H9 (cell line): ENCODE data around the gene ANKRD22. TPM values are rescaled to one million over a fixed set of nuclear protein-coding genes. Genes with fewer than 3 reads are reported as not detected.

Experiments
- DNase-seq: peaks from one replicate; pipeline ENCODE4 v3.0.0-alpha.2; 2017
- H2AFZ ChIP-seq: one replicate; pipeline ENCODE4 v1.6.1; 2013; ENCODE audit warnings: mild to moderate bottlenecking, low read length, control low read depth, moderate library complexity
- H2AK5ac ChIP-seq: 2 replicates; pipeline ENCODE4 v1.6.1; 2013; ENCODE audit warnings: low read length, control low read depth, mixed read lengths; ENCODE audit not compliant: insufficient read length
- H2BK120ac ChIP-seq: one replicate; pipeline ENCODE4 v1.6.1; 2013; ENCODE audit warnings: low read depth, mild to moderate bottlenecking, low read length, control low read depth, inconsistent platforms; ENCODE audit not compliant: poor library complexity, severe bottlenecking
- H2BK12ac ChIP-seq: 2 replicates; pipeline ENCODE4 v1.6.1; 2013; ENCODE audit warnings: low read length, control low read depth, mixed read lengths, low read depth; ENCODE audit not compliant: insufficient read length
- H2BK15ac ChIP-seq: 2 replicates; pipeline ENCODE4 v1.6.1; 2013; ENCODE audit warnings: low read depth, low read length, control low read depth
- H2BK20ac ChIP-seq: one replicate; pipeline ENCODE4 v1.6.1; 2013; ENCODE audit warnings: low read depth, mild to moderate bottlenecking, low read length, control low read depth, inconsistent platforms; ENCODE audit not compliant: poor library complexity, severe bottlenecking
- H2BK5ac ChIP-seq: 2 replicates; pipeline ENCODE4 v1.6.1; 2013; ENCODE audit warnings: low read length, control low read depth, mixed read lengths; ENCODE audit not compliant: insufficient read length
- H3K14ac ChIP-seq: 2 replicates; pipeline ENCODE4 v1.6.1; 2013; ENCODE audit warnings: low read length, control low read depth; ENCODE audit not compliant: insufficient read depth
- H3K18ac ChIP-seq: 2 replicates; pipeline ENCODE4 v1.6.1; 2013; ENCODE audit warnings: low read depth, mild to moderate bottlenecking, mixed read lengths, low read length, control low read depth; ENCODE audit not compliant: insufficient read length
- H3K23ac ChIP-seq: 2 replicates; pipeline ENCODE4 v1.6.1; 2013; ENCODE audit warnings: low read length, control low read depth, mixed read lengths, low read depth; ENCODE audit not compliant: insufficient read length
- H3K23me2 ChIP-seq: 2 replicates; pipeline ENCODE4 v1.6.1; 2013; ENCODE audit warnings: low read depth, mild to moderate bottlenecking, mixed read lengths, low read length, control low read depth; ENCODE audit not compliant: insufficient read length, poor library complexity, severe bottlenecking
- H3K27ac ChIP-seq: 2 replicates; pipeline ENCODE4 v1.5.1; 2013; ENCODE audit warnings: low read length, control low read depth, mixed read lengths, low read depth; ENCODE audit not compliant: insufficient read length
- H3K27me3 ChIP-seq: 2 replicates; pipeline ENCODE4 v1.6.1; 2013; ENCODE audit warnings: low read length, control low read depth, inconsistent platforms; ENCODE audit not compliant: insufficient read depth
- H3K4ac ChIP-seq: 2 replicates; pipeline ENCODE4 v1.6.1; 2013; ENCODE audit warnings: low read depth, mild to moderate bottlenecking, control low read depth, inconsistent platforms, low read length, moderate library complexity
- H3K4me1 ChIP-seq: 2 replicates; pipeline ENCODE4 v1.6.1; 2013; ENCODE audit warnings: low read length, control low read depth, inconsistent platforms; ENCODE audit not compliant: insufficient read depth
- H3K4me2 ChIP-seq: 2 replicates; pipeline ENCODE4 v1.6.1; 2013; ENCODE audit warnings: low read length, control low read depth, mixed read lengths; ENCODE audit not compliant: insufficient read length, insufficient read depth
- H3K56ac ChIP-seq: 2 replicates; pipeline ENCODE4 v1.6.1; 2013; ENCODE audit warnings: low read depth, mild to moderate bottlenecking, mixed read lengths, low read length, control low read depth; ENCODE audit not compliant: insufficient read length
- H3K79me1 ChIP-seq: 2 replicates; pipeline ENCODE4 v1.6.1; 2013; ENCODE audit warnings: low read depth, mild to moderate bottlenecking, moderate library complexity, low read length, control low read depth, inconsistent platforms; ENCODE audit not compliant: insufficient read depth, poor library complexity, severe bottlenecking
- H3K79me2 ChIP-seq: 2 replicates; pipeline ENCODE4 v1.6.1; 2013; ENCODE audit warnings: low read length, control low read depth, inconsistent platforms; ENCODE audit not compliant: insufficient read depth
- H3K9ac ChIP-seq: 2 replicates; pipeline ENCODE4 v1.6.1; 2013; ENCODE audit warnings: low read length, control low read depth, mixed read lengths; ENCODE audit not compliant: insufficient read length; ENCODE audit errors: extremely low read depth
- H3K9me3 ChIP-seq: one replicate; pipeline ENCODE4 v1.6.1; 2013; ENCODE audit warnings: low read depth, low read length, inconsistent platforms; ENCODE audit not compliant: control insufficient read depth
- H3T11ph ChIP-seq: one replicate; pipeline ENCODE4 v1.6.1; 2013; ENCODE audit warnings: mild to moderate bottlenecking, low read length, control low read depth, inconsistent platforms
- H4K20me1 ChIP-seq: one replicate; pipeline ENCODE4 v1.6.1; 2013; ENCODE audit not compliant: control insufficient read depth, insufficient read length, insufficient read depth
- H4K5ac ChIP-seq: 2 replicates; pipeline ENCODE4 v1.6.1; 2013; ENCODE audit warnings: low read depth, mild to moderate bottlenecking, mixed read lengths, low read length, control low read depth; ENCODE audit not compliant: insufficient read length
- H4K8ac ChIP-seq: replicated peaks from 2 replicates; pipeline ENCODE4 v1.6.1; 2013; ENCODE audit warnings: low read length, control low read depth, mixed read lengths, low read depth; ENCODE audit not compliant: insufficient read length
- H4K91ac ChIP-seq: 2 replicates; pipeline ENCODE4 v1.6.1; 2013; ENCODE audit warnings: low read depth, mild to moderate bottlenecking, moderate library complexity, mixed read lengths, low read length, control low read depth; ENCODE audit not compliant: insufficient read length
- H3K27ac Mint-ChIP-seq, 3 experiments: 2 replicates in 2 of 3; 3 replicates in 1 of 3; pipeline ENCODE4 v1.8.0; 2020 to 2021; ENCODE audit warnings: mixed read lengths in 3 of 3, mild to moderate bottlenecking in 1 of 3, moderate library complexity in 1 of 3
- H3K27me3 Mint-ChIP-seq: 2 replicates; pipeline ENCODE4 v1.8.0; 2021; ENCODE audit warnings: low read depth, mild to moderate bottlenecking, moderate library complexity, mixed read lengths
- H3K36me3 Mint-ChIP-seq, 3 experiments: 2 replicates in 2 of 3; 3 replicates in 1 of 3; pipeline ENCODE4 v1.8.0; 2020 to 2021; ENCODE audit warnings: low read depth in 3 of 3, mixed read lengths in 3 of 3; ENCODE audit not compliant: insufficient read depth in 1 of 3
- H3K4me1 Mint-ChIP-seq, 2 experiments: 2 replicates each; pipeline ENCODE4 v1.8.0; 2020; ENCODE audit warnings: mixed read lengths in 2 of 2
- H3K4me3 Mint-ChIP-seq, 2 experiments: 2 replicates in 1 of 2; 3 replicates in 1 of 2; pipeline ENCODE4 v1.8.0; 2020 to 2021; ENCODE audit warnings: mild to moderate bottlenecking in 2 of 2, mixed read lengths in 2 of 2, moderate library complexity in 1 of 2
- H3K9me3 Mint-ChIP-seq, 2 experiments: 2 replicates in 1 of 2; 3 replicates in 1 of 2; pipeline ENCODE4 v1.8.0; 2020; ENCODE audit warnings: mild to moderate bottlenecking in 2 of 2, mixed read lengths in 2 of 2, moderate library complexity in 1 of 2
- CTCF ChIP-seq: fragments of 200-600 bp; sonication (generic); conservative IDR thresholded peaks from 3 replicates; pipeline ENCODE4 v1.8.0; 2021; ENCODE audit warnings: antibody characterized with exemption, mild to moderate bottlenecking
- total RNA-seq: library from RNA; stranded (reverse); gene quantifications from 2 replicates; pipeline ENCODE4 v1.2.1, GENCODE V29; 2021

The ANKRD22 gene
- total RNA-seq, 1 experiment from 2014 or later, result not detected

- Histone ChIP-seq H3K79me2 (no peaks in the 10 kb centered on the region), H2BK12ac (no peak overlapping the region), H3T11ph (no peak overlapping the region), H2AFZ (no peak overlapping the region), H3K18ac (no peak overlapping the region), H2BK120ac (no peak overlapping the region), H2BK20ac (no peak overlapping the region), H3K79me1 (no peaks in the 10 kb centered on the region), H3K27me3 (no peaks in the 10 kb centered on the region), H3K27ac (no peak overlapping the region), H4K8ac (no peak overlapping the region), H2BK5ac (no peak overlapping the region), H4K5ac (no peak overlapping the region), H3K23me2 (no peaks in the 10 kb centered on the region), H3K23ac (no peak overlapping the region), H3K56ac (no peak overlapping the region), H2BK15ac (no peak overlapping the region), H4K91ac (no peak overlapping the region), H3K9ac (no peak overlapping the region), H3K14ac (no peak overlapping the region), H4K20me1 (no peaks in the 10 kb centered on the region), H2AK5ac (no peak overlapping the region), H3K4ac (no peak overlapping the region), H3K4me2 (no peak overlapping the region), H3K4me1 (no peaks in the 10 kb centered on the region; the same call in 1 of the 2 replicates), H3K9me3 (no peaks in the 10 kb centered on the region)
- H3K9me3 Mint-ChIP-seq, result no peaks in the 10 kb centered on the region
- no peak for DNase-seq
- no peaks in the 10 kb centered on the region for H3K36me3 Mint-ChIP-seq
- H3K27ac Mint-ChIP-seq, result no peak overlapping the region
- H3K4me3 Mint-ChIP-seq, result no peak overlapping the region
- TF ChIP-seq CTCF, result no peak
- no peaks in the 10 kb centered on the region for H3K27me3 Mint-ChIP-seq
- peaks cover 16 to 17% of the 10 kb centered on the region in 2 experiments for H3K4me1 Mint-ChIP-seq
Observed at GRCh38 chr10:88888810-88889445, 37.3 kb upstream of the ANKRD22 start.
